Osteoblast (primary cell): ENCODE data around the gene SHLD1. TPM values are rescaled to one million over a fixed set of nuclear protein-coding genes. Genes with fewer than 3 reads are reported as not detected.

Experiments
- DNase-seq: peaks from one replicate; pipeline ENCODE4 v3.0.0; 2011; ENCODE audit warnings: low spot score, mixed read lengths; ENCODE audit not compliant: insufficient read length; ENCODE audit errors: missing footprints
- H2AFZ ChIP-seq: 2 replicates; pipeline ENCODE4 v1.6.0; 2011; ENCODE audit warnings: mild to moderate bottlenecking, low read length
- H3K27ac ChIP-seq: 2 replicates; pipeline ENCODE4 v1.5.1; 2011; ENCODE audit warnings: mild to moderate bottlenecking, low read depth, low read length, moderate library complexity
- H3K27me3 ChIP-seq: 2 replicates; pipeline ENCODE4 v1.6.0; 2012; ENCODE audit warnings: mild to moderate bottlenecking, control low read depth, inconsistent platforms, low read length, moderate library complexity; ENCODE audit not compliant: insufficient read depth
- H3K36me3 ChIP-seq: 2 replicates; pipeline ENCODE4 v1.5.1; 2011; ENCODE audit warnings: mild to moderate bottlenecking, low read length, control low read depth, moderate library complexity; ENCODE audit not compliant: insufficient read depth
- H3K4me1 ChIP-seq: 2 replicates; pipeline ENCODE4 v1.5.1; 2011; ENCODE audit warnings: mild to moderate bottlenecking, low read length, control low read depth, moderate library complexity; ENCODE audit not compliant: insufficient read depth
- H3K4me2 ChIP-seq: 2 replicates; pipeline ENCODE4 v1.6.0; 2011; ENCODE audit warnings: mild to moderate bottlenecking, low read length; ENCODE audit not compliant: insufficient read depth
- H3K4me3 ChIP-seq: fragments of 200-600 bp; sonication (generic); 3 replicates; pipeline ENCODE4 v1.5.1; 2012; ENCODE audit warnings: mild to moderate bottlenecking, low read length, inconsistent platforms; ENCODE audit not compliant: insufficient read depth
- H3K79me2 ChIP-seq: 2 replicates; pipeline ENCODE4 v1.6.0; 2012; ENCODE audit warnings: mild to moderate bottlenecking, low read length, control low read depth, inconsistent platforms; ENCODE audit not compliant: insufficient read depth
- H3K9me3 ChIP-seq: 2 replicates; pipeline ENCODE4 v1.5.1; 2011; ENCODE audit warnings: low read depth, low read length, control low read depth
- H4K20me1 ChIP-seq: 2 replicates; pipeline ENCODE4 v1.6.0; 2012; ENCODE audit warnings: mild to moderate bottlenecking, low read length, control low read depth; ENCODE audit not compliant: insufficient read depth
- CTCF ChIP-seq: IDR thresholded peaks from 2 replicates; pipeline ENCODE4 v1.5.1; 2011; ENCODE audit warnings: mild to moderate bottlenecking, low read depth, low read length, moderate library complexity; ENCODE audit errors: extremely low read depth
- total RNA-seq: library from RNA; depleted of rRNA; stranded (reverse); fragments of >200 nt; gene quantifications from 2 replicates; pipeline ENCODE4 v1.2.3, GENCODE V29; 2012

Gene SHLD1
- total RNA-seq, 1 donor, result 1.4 TPM

GRCh38 chr20:5751856-5752255, 1.7 kb downstream of the SHLD1 start:
- no peak overlapping the region for H3K27ac ChIP-seq
- no peaks in the 10 kb centered on the region for H3K4me1 ChIP-seq
- no peak overlapping the region for H3K4me2 ChIP-seq
- no peak overlapping the region for H2AFZ ChIP-seq
- H3K36me3 ChIP-seq, result no peaks in the 10 kb centered on the region
- no peaks in the 10 kb centered on the region for H3K27me3 ChIP-seq
- no peaks in the 10 kb centered on the region for H3K79me2 ChIP-seq
- H3K9me3 ChIP-seq, result no peaks in the 10 kb centered on the region
- H3K4me3 ChIP-seq, result no peak overlapping the region
- no peak for DNase-seq
- no peaks in the 10 kb centered on the region for H4K20me1 ChIP-seq
- TF ChIP-seq CTCF, result no peak

DNA sequence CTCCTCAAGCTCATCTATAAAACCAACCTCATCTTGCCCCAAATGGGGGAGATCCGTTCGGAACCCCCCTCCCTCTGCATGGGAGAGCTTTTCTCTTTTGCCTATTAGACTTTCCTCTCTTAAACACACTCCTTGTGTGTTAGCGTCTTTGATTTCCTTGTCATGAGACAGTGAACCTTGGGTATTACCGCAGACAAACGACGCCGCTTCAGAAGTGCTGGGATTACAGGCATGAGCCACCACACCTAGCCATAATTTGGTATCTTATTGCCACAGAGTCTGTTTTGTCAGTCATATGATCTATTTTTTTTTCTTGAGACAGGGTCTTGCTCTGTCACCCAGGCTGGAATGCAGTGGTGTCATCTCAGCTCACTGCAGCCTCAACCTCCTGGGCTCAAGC, 3.6 kb downstream of the SHLD1 start:
- Histone ChIP-seq H3K9me3 (no peaks in the 10 kb centered on the region), H3K4me1 (no peaks in the 10 kb centered on the region), H3K4me2 (no peak overlapping the region), H3K27me3 (no peaks in the 10 kb centered on the region), H3K27ac (no peak overlapping the region), H3K79me2 (no peaks in the 10 kb centered on the region), H3K4me3 (no peak overlapping the region), H2AFZ (no peak overlapping the region), H3K36me3 (no peaks in the 10 kb centered on the region), H4K20me1 (no peaks in the 10 kb centered on the region)
- no peak for TF ChIP-seq CTCF
- no peak for DNase-seq

DNA sequence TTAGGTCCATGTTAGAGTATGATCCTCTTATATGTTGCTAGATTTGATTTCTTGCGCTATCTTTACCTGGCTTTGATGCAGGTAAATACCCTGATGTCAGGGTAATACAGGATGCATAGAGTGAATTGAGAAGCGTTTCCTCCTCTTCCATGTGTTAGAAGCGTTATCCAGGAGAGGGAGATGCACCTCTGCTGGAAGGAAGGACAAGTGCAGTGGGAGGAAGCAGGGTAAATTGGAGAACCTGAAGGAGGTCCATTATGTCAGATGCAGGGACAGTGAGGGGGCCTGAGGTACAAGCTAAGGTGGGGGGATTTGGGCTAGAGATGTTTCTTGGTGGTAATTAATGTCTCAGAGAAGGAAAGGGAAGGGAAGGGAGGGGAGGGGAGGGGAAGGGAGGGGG, 7.7 kb downstream of the SHLD1 start:
- Histone ChIP-seq H3K4me1 (no peaks in the 10 kb centered on the region), H3K36me3 (no peaks in the 10 kb centered on the region), H4K20me1 (no peaks in the 10 kb centered on the region), H3K4me2 (no peak overlapping the region), H3K27ac (no peak overlapping the region), H3K79me2 (no peaks in the 10 kb centered on the region), H3K4me3 (no peak overlapping the region), H3K9me3 (no peaks in the 10 kb centered on the region), H3K27me3 (no peaks in the 10 kb centered on the region), H2AFZ (no peak overlapping the region)
- DNase-seq, result no peak
- no peak for TF ChIP-seq CTCF

GRCh38 chr20:5766085-5766764, 16.0 kb downstream of the SHLD1 start:
- Histone ChIP-seq H3K4me2 (no peak overlapping the region), H3K36me3 (no peaks in the 10 kb centered on the region), H3K4me1 (no peaks in the 10 kb centered on the region), H3K27me3 (no peaks in the 10 kb centered on the region), H3K9me3 (no peaks in the 10 kb centered on the region), H3K79me2 (no peaks in the 10 kb centered on the region), H4K20me1 (no peaks in the 10 kb centered on the region), H2AFZ (no peak overlapping the region), H3K4me3 (no peak overlapping the region), H3K27ac (no peak overlapping the region)
- no peak for DNase-seq
- no peak for TF ChIP-seq CTCF
